Osteoblast (primary cell): ENCODE results near the gene DEFB112. TPM values are rescaled to one million over a fixed set of nuclear protein-coding genes. Genes with fewer than 3 reads are reported as not detected.

Source experiments
- DNase-seq: peaks from one replicate; pipeline ENCODE4 v3.0.0; 2011; ENCODE audit warnings: low spot score, mixed read lengths; ENCODE audit not compliant: insufficient read length; ENCODE audit errors: missing footprints
- H2AFZ ChIP-seq: 2 replicates; pipeline ENCODE4 v1.6.0; 2011; ENCODE audit warnings: mild to moderate bottlenecking, low read length
- H3K27ac ChIP-seq: 2 replicates; pipeline ENCODE4 v1.5.1; 2011; ENCODE audit warnings: mild to moderate bottlenecking, low read depth, low read length, moderate library complexity
- H3K27me3 ChIP-seq: 2 replicates; pipeline ENCODE4 v1.6.0; 2012; ENCODE audit warnings: mild to moderate bottlenecking, control low read depth, inconsistent platforms, low read length, moderate library complexity; ENCODE audit not compliant: insufficient read depth
- H3K36me3 ChIP-seq: 2 replicates; pipeline ENCODE4 v1.5.1; 2011; ENCODE audit warnings: mild to moderate bottlenecking, low read length, control low read depth, moderate library complexity; ENCODE audit not compliant: insufficient read depth
- H3K4me1 ChIP-seq: 2 replicates; pipeline ENCODE4 v1.5.1; 2011; ENCODE audit warnings: mild to moderate bottlenecking, low read length, control low read depth, moderate library complexity; ENCODE audit not compliant: insufficient read depth
- H3K4me2 ChIP-seq: 2 replicates; pipeline ENCODE4 v1.6.0; 2011; ENCODE audit warnings: mild to moderate bottlenecking, low read length; ENCODE audit not compliant: insufficient read depth
- H3K4me3 ChIP-seq: fragments of 200-600 bp; sonication (generic); 3 replicates; pipeline ENCODE4 v1.5.1; 2012; ENCODE audit warnings: mild to moderate bottlenecking, low read length, inconsistent platforms; ENCODE audit not compliant: insufficient read depth
- H3K79me2 ChIP-seq: 2 replicates; pipeline ENCODE4 v1.6.0; 2012; ENCODE audit warnings: mild to moderate bottlenecking, low read length, control low read depth, inconsistent platforms; ENCODE audit not compliant: insufficient read depth
- H3K9me3 ChIP-seq: 2 replicates; pipeline ENCODE4 v1.5.1; 2011; ENCODE audit warnings: low read depth, low read length, control low read depth
- H4K20me1 ChIP-seq: 2 replicates; pipeline ENCODE4 v1.6.0; 2012; ENCODE audit warnings: mild to moderate bottlenecking, low read length, control low read depth; ENCODE audit not compliant: insufficient read depth
- total RNA-seq: library from RNA; depleted of rRNA; stranded (reverse); fragments of >200 nt; gene quantifications from 2 replicates; pipeline ENCODE4 v1.2.3, GENCODE V29; 2012
- TF ChIP-seq, protein P1 (sequence below): IDR thresholded peaks from 2 replicates; pipeline ENCODE4 v1.5.1; 2011; ENCODE audit warnings: mild to moderate bottlenecking, low read depth, low read length, moderate library complexity; ENCODE audit errors: extremely low read depth

DEFB112 gene, protein sequence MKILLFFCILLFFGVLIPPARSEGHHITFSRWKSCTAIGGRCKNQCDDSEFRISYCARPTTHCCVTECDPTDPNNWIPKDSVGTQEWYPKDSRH
- total RNA-seq, result not detected in 2 replicates

DNA sequence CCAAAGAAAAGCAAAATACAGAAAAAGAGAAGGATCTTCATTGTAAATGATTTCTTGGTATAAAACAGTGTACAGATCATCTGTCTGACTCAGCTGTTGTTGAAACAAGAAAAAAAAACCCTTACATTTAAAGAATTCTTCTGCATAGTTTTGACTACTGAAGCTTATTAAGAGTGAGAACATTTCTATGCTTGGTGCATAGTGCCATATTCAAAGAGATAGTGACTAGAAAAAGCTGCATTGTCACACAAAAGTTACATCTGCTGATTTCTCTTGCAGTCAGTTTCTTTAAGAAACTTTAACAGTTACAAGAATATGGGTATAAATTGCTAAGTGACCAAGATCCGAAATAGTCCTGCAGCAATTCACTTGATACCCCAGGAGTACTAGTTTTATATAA, at the start of gene DEFB112:
TSS of gene DEFB112 (minus strand) at position 101 of the 400 bp plus-strand sequence. CDS start at position 41, 60 bp downstream.
- H4K20me1 ChIP-seq, result no peaks in the 10 kb centered on the region
- H3K27me3 ChIP-seq, result no peaks in the 10 kb centered on the region
- no peak for DNase-seq
- H3K4me3 ChIP-seq, result no peak within 1 kb of the TSS
- no peak within 1 kb of the TSS for H2AFZ ChIP-seq
- no peaks in the 10 kb centered on the region for H3K4me1 ChIP-seq
- H3K36me3 ChIP-seq, result no peaks in the 10 kb centered on the region
- H3K27ac ChIP-seq, result no peak within 1 kb of the TSS
- TF ChIP-seq, protein P1, sequence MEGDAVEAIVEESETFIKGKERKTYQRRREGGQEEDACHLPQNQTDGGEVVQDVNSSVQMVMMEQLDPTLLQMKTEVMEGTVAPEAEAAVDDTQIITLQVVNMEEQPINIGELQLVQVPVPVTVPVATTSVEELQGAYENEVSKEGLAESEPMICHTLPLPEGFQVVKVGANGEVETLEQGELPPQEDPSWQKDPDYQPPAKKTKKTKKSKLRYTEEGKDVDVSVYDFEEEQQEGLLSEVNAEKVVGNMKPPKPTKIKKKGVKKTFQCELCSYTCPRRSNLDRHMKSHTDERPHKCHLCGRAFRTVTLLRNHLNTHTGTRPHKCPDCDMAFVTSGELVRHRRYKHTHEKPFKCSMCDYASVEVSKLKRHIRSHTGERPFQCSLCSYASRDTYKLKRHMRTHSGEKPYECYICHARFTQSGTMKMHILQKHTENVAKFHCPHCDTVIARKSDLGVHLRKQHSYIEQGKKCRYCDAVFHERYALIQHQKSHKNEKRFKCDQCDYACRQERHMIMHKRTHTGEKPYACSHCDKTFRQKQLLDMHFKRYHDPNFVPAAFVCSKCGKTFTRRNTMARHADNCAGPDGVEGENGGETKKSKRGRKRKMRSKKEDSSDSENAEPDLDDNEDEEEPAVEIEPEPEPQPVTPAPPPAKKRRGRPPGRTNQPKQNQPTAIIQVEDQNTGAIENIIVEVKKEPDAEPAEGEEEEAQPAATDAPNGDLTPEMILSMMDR, result no peak
- H3K79me2 ChIP-seq, result no peaks in the 10 kb centered on the region
- H3K9me3 ChIP-seq, result no peaks in the 10 kb centered on the region
- no peak within 1 kb of the TSS for H3K4me2 ChIP-seq

DNA sequence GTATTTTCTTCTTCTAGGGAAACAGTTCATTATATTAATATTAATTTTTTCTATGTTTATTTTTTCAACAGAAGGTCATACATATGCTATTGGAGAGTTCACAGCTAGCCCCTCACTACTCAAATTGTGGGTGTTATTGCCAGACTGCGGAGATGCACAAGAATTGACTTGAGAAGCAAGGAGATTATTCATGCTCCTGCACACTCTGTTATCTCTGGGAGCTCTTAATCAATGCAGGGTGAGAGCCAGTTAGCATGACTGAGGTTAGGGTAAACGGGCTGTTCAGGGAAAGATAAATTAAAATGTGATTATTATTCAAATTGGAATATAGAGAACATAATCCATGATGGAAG, 48.9 kb upstream of the DEFB112 start:
- Histone ChIP-seq H3K4me3 (no peak overlapping the region), H2AFZ (no peak overlapping the region), H3K27me3 (no peaks in the 10 kb centered on the region), H3K79me2 (no peaks in the 10 kb centered on the region), H3K4me1 (no peaks in the 10 kb centered on the region), H3K36me3 (no peaks in the 10 kb centered on the region), H4K20me1 (no peaks in the 10 kb centered on the region), H3K27ac (no peak overlapping the region), H3K9me3 (peaks cover 2% of the 10 kb centered on the region), H3K4me2 (no peak overlapping the region)
- DNase-seq, result no peak
- TF ChIP-seq, protein P1, result no peak

DNA sequence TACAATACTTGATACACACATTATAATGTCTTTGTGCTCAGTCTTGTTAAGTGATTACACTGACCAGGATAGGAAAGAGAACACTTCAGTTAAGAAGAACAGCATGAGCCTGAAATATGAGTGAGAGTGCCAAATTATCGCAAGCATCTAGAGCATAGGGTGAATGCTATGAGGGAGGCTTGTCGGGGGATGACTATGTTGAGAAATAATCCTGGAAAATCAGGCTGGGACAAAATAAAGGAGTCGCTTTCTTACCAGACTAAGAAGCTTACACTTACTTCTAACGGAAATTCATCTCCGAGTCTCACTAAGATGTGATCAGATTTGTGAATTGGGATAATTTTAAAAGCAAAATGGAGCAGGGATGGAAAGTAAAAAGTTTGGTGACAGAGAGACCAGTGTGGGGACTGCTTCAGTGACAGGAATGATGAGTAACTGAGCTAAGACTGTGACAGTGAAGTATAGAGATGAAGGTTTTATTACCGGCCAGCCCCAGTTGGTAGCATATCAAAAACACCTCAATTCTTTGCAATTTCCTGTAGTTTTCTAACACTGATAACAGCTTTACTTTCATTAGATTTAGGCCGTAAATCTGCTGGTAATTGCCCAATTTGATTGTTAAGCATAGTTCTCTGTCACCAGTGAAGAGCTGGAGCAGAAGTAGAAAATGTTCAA, 48.4 kb upstream of the DEFB112 start:
- Histone ChIP-seq H3K4me1 (no peaks in the 10 kb centered on the region), H2AFZ (no peak overlapping the region), H3K4me2 (no peak overlapping the region), H4K20me1 (no peaks in the 10 kb centered on the region), H3K27ac (no peak overlapping the region), H3K4me3 (no peak overlapping the region), H3K27me3 (no peaks in the 10 kb centered on the region), H3K9me3 (peaks cover 2% of the 10 kb centered on the region), H3K79me2 (no peaks in the 10 kb centered on the region), H3K36me3 (no peaks in the 10 kb centered on the region)
- DNase-seq, result no peak
- TF ChIP-seq, protein P1, result no peak

DNA sequence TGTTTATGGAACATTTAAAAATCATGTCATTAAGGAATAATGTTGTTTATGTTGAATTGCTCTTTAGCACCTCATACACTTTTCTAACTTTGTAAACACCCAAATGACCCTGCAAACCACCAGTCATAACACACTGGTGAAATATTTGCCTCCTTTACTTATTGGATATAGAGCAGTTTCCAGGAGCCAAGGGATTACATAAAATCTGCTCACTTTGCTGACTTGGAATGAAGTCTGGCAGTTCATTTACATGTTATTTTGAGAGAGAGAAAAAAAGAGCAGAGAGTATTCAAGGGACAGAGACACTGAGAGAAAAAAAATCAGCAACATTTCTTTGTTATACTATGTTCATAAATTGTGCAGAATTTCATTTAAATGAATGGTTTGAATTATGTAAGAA, 46.6 kb upstream of the DEFB112 start:
- DNase-seq, result no peak

More for the DNA sequence above, 46.6 kb upstream of the DEFB112 start:
- no peaks in the 10 kb centered on the region for H3K27me3 ChIP-seq
- H3K36me3 ChIP-seq, result no peaks in the 10 kb centered on the region
- no peaks in the 10 kb centered on the region for H3K9me3 ChIP-seq
- H3K4me3 ChIP-seq, result no peak overlapping the region
- no peaks in the 10 kb centered on the region for H3K4me1 ChIP-seq
- H3K4me2 ChIP-seq, result no peak overlapping the region
- no peak overlapping the region for H2AFZ ChIP-seq
- TF ChIP-seq, protein P1, result no peak
- no peaks in the 10 kb centered on the region for H4K20me1 ChIP-seq
- H3K27ac ChIP-seq, result no peak overlapping the region
- H3K79me2 ChIP-seq, result no peaks in the 10 kb centered on the region
